ENCODE data around the gene GPN3. TPM values are rescaled to one million over a fixed set of nuclear protein-coding genes. Genes with fewer than 3 reads are reported as not detected.

The GPN3 gene
- total RNA-seq: 12.2 and 16.4 TPM in 2 replicates

DNA sequence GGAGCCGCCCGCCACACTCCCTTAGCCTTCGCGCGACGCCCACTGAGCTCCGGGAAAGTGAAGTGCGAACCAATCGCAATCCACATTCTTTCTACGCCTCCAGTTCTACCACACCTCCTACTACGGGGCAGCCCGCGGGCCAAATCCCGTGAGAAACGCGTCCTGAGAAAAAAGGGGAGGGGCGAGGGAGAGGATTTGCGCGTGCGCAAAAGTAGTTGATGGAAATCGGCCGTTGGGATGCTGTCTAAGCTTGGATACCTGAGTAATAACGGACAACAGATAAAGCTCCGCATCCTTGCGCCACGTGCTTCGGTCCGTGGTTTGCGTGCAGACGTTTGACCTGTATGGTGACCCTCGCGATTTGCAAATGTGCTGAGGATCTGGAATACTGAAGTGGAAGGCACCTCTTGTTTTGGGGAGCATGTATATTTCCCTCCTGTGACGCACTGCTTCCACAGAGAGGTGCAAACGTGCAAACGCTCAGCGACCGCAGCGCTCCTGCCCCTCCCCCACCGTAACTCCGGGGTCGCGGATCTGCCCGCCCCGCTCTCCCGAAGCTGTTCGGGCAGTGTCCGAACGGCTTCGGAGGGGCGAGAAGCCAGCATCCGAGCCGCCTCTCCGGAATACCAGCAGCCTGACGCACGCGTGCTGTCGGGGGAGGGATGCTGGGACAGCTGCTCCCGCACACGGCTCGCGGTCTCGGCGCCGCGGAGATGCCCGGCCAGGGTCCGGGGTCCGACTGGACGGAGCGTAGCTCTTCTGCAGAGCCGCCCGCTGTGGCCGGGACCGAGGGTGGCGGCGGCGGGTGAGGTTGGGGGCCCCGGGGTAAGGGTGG lies at the start of gene GPN3, which contains the start of gene FAM216A:
Gene GPN3, minus strand, starts transcription at position 44 of the 835 bp plus-strand sequence. CDS start 54 bp downstream, outside the sequence.
Gene FAM216A, plus strand, starts transcription at position 632 of the 835 bp plus-strand sequence. Its CDS starts 31 bp downstream, at position 663.
- TF ChIP-seq CTCF (IDR thresholded peaks at IDR 0.05; ENCODE audit: insufficient read depth, low read depth, low read length): no peak
- DNase-seq (ENCODE audit: low read depth): peak; percentile 99

GRCh38 chr12:110516995-110517394 lies 48.9 kb upstream of the GPN3 start:
- H3K4me3 ChIP-seq (ENCODE audit: low read depth, low read length): no peak overlapping the region
- no peak for DNase-seq (ENCODE audit: low read depth)
- TF ChIP-seq CTCF (IDR thresholded peaks at IDR 0.05; ENCODE audit: insufficient read depth, low read depth, low read length): no peak

More for the DNA sequence above, at the start of gene GPN3, which contains the start of gene FAM216A:
- H3K4me3 ChIP-seq (ENCODE audit: low read depth, low read length): peak within 1 kb of the TSS; percentile 84

DNA sequence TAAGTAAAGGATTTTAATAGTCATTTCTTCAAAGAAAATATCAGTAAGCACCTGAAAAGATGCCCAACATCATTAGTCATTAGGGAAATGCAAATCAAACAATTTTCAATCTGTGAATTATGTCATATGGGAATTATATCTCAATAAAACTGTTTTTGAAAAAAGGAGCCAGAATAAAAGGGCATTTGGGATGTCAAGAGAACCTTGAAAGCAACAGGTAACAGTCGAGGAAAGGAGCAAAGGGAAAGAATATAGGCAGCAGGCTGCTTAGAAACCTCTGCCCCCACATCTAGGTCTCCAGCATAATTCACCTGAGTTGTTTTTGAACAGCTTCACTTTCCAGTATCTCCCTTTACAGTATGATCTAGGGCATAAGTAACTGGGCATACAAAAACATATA lies 46.3 kb upstream of the GPN3 start:
- no peak for TF ChIP-seq CTCF (IDR thresholded peaks at IDR 0.05; ENCODE audit: insufficient read depth, low read depth, low read length)
- DNase-seq (ENCODE audit: low read depth): no peak
- no peak overlapping the region for H3K4me3 ChIP-seq (ENCODE audit: low read depth, low read length)

GRCh38 chr12:110513842-110514241 lies 45.8 kb upstream of the GPN3 start:
- TF ChIP-seq CTCF (IDR thresholded peaks at IDR 0.05; ENCODE audit: insufficient read depth, low read depth, low read length): no peak
- DNase-seq (ENCODE audit: low read depth): no peak
- H3K4me3 ChIP-seq (ENCODE audit: low read depth, low read length): no peak overlapping the region

GRCh38 chr12:110508071-110508586 lies 40.1 kb upstream of the GPN3 start:
- no peak for DNase-seq (ENCODE audit: low read depth)
- H3K4me3 ChIP-seq (ENCODE audit: low read depth, low read length): no peak overlapping the region
- TF ChIP-seq CTCF (IDR thresholded peaks at IDR 0.05; ENCODE audit: insufficient read depth, low read depth, low read length): no peak

DNA sequence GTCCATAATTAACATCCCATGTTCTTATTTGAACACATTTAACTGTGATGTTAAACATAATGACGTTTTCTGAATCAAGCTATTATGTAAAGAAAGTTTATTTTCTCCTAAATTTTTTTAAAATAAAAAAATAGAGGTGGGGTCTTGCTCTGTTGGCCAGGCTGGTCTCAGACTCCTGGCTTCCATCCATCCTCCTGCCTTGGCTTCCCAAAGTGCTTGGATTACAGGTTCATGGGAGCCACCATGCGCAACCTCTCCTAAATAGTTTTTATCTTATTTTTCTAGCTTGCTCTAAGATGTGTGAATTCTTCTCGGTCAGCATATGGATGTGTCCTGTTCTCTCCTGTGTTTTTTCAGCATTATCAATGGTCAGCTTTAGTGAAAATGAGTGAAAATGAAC lies 37.3 kb upstream of the GPN3 start:
- no peak for DNase-seq (ENCODE audit: low read depth)
- TF ChIP-seq CTCF (IDR thresholded peaks at IDR 0.05; ENCODE audit: insufficient read depth, low read depth, low read length): no peak
- H3K4me3 ChIP-seq (ENCODE audit: low read depth, low read length): no peak overlapping the region

All from fibroblast of villous mesenchyme (primary cell).